HG02981 (cell line): ENCODE measurements around the gene NFRKB.

Source experiments
- ATAC-seq: cut with Tn5 transposase; IDR thresholded peaks from one replicate; pipeline ENCODE4 v1.9.1; 2021; ENCODE audit warnings: mild to moderate bottlenecking, moderate library complexity; ENCODE audit not compliant: unreplicated experiment

NFRKB gene

GRCh38 chr11:129895126-129896041 is at the start of gene NFRKB:
Gene NFRKB, minus strand, starts transcription at chr11:129895578. Its CDS starts 2,729 bp downstream, at chr11:129892849.
- ATAC-seq = peak; percentile 93

- no peak for ATAC-seq
These were observed 49.3 kb upstream of the NFRKB start for GRCh38 chr11:129944696-129945095.

- ATAC-seq = no peak
These were observed 47.7 kb upstream of the NFRKB start for GRCh38 chr11:129943036-129943435.

- no peak for ATAC-seq
These were observed 44.1 kb upstream of the NFRKB start for GRCh38 chr11:129939510-129939909.

- no peak for ATAC-seq
These were observed 43.4 kb upstream of the NFRKB start for GRCh38 chr11:129938764-129939163.

- ATAC-seq = no peak
These were observed 42.3 kb upstream of the NFRKB start for GRCh38 chr11:129937592-129938238.

GRCh38 chr11:129935723-129936122 is 40.3 kb upstream of the NFRKB start:
- ATAC-seq = no peak

- no peak for ATAC-seq
These were observed 38.5 kb upstream of the NFRKB start for GRCh38 chr11:129933891-129934290.

GRCh38 chr11:129933262-129933661 is 37.9 kb upstream of the NFRKB start:
- no peak for ATAC-seq

- ATAC-seq = no peak
These were observed 37.1 kb upstream of the NFRKB start for GRCh38 chr11:129932381-129933067.

GRCh38 chr11:129930743-129931142 is 35.4 kb upstream of the NFRKB start:
- no peak for ATAC-seq

- no peak for ATAC-seq
These were observed 34.9 kb upstream of the NFRKB start for GRCh38 chr11:129930296-129930695.

GRCh38 chr11:129929721-129930120 is 34.3 kb upstream of the NFRKB start:
- ATAC-seq = no peak

GRCh38 chr11:129928923-129929692 is 33.7 kb upstream of the NFRKB start:
- no peak for ATAC-seq

- no peak for ATAC-seq
These were observed 27.3 kb upstream of the NFRKB start for GRCh38 chr11:129922674-129923073.

- ATAC-seq = no peak
These were observed 23.0 kb upstream of the NFRKB start for GRCh38 chr11:129918361-129918760.

- no peak for ATAC-seq
These were observed 21.9 kb upstream of the NFRKB start for GRCh38 chr11:129917231-129917630.

- no peak for ATAC-seq
These were observed 15.9 kb upstream of the NFRKB start for GRCh38 chr11:129911298-129911697.

- ATAC-seq = no peak
These were observed 15.0 kb upstream of the NFRKB start for GRCh38 chr11:129910360-129910759.

GRCh38 chr11:129905402-129905801 is 10.0 kb upstream of the NFRKB start:
- ATAC-seq = no peak

GRCh38 chr11:129896062-129896461 is 684 bp upstream of the NFRKB start:
- ATAC-seq = no peak
